C4-2B (cell line): ENCODE measurements around the gene LRCH2.

Experiments used
- ZFX ChIP-seq: fragments of 450-650 bp; IDR thresholded peaks from 2 replicates; pipeline ENCODE4 v1.6.1; 2017
- TF ChIP-seq, protein P1 (sequence below): fragments of 450-650 bp; conservative IDR thresholded peaks from 2 replicates; pipeline ENCODE4 v1.5.1; 2017; ENCODE audit warnings: mild to moderate bottlenecking

GRCh38 chrX:115191490-115192243 lies 42.2 kb downstream of the LRCH2 start:
- TF ChIP-seq, protein P1, sequence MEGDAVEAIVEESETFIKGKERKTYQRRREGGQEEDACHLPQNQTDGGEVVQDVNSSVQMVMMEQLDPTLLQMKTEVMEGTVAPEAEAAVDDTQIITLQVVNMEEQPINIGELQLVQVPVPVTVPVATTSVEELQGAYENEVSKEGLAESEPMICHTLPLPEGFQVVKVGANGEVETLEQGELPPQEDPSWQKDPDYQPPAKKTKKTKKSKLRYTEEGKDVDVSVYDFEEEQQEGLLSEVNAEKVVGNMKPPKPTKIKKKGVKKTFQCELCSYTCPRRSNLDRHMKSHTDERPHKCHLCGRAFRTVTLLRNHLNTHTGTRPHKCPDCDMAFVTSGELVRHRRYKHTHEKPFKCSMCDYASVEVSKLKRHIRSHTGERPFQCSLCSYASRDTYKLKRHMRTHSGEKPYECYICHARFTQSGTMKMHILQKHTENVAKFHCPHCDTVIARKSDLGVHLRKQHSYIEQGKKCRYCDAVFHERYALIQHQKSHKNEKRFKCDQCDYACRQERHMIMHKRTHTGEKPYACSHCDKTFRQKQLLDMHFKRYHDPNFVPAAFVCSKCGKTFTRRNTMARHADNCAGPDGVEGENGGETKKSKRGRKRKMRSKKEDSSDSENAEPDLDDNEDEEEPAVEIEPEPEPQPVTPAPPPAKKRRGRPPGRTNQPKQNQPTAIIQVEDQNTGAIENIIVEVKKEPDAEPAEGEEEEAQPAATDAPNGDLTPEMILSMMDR = no peak
- no peak for TF ChIP-seq ZFX
